ENCODE data around the gene LSAMP.
"Not testable (repeated sequence)": the region's sequence is repeated elsewhere in the genome, so short reads cannot be mapped to it uniquely, and the experiment has no call there.

LSAMP gene

DNA sequence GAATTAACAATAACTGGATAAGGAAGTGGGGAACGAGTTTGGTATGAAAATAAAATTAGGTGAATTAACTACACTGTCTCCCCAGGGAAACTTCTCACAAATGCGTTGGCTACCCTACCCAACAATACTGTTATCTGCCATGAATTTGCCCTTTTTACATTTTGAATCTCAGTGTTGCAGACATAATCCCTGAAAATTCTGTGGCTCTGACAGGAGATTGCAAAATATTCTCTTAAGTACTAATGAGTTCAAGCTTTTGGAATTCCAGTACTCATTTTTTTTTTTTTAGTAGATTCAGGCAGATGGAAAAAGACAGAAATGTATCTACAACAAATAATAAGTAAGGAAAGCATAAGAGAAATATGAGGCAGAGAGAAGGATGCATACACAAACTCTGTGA, 332.6 kb downstream of the LSAMP start:
- DNase-seq (ENCODE audit: low read depth, low spot score), result no peak

DNA sequence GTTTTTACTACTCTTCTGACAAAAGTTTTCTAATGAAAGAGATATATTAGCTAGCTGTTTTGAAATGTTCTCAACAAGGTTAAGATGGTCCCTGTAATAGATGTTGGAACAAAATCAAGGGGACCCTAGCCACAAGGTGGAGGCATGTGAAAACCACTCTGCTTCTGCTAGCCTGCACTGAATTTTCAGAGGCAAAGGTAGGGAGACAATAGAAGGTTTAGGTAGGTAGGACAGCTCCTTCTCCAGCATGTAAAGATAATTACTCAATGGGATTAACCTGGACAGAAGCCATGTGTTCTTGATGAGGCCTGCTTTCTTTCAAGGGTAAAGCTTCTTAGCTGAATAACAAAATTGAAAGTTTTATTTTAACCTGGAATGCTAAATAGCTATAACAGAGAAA, 333.5 kb downstream of the LSAMP start:
- no peak for DNase-seq (ENCODE audit: low read depth, low spot score)

DNA sequence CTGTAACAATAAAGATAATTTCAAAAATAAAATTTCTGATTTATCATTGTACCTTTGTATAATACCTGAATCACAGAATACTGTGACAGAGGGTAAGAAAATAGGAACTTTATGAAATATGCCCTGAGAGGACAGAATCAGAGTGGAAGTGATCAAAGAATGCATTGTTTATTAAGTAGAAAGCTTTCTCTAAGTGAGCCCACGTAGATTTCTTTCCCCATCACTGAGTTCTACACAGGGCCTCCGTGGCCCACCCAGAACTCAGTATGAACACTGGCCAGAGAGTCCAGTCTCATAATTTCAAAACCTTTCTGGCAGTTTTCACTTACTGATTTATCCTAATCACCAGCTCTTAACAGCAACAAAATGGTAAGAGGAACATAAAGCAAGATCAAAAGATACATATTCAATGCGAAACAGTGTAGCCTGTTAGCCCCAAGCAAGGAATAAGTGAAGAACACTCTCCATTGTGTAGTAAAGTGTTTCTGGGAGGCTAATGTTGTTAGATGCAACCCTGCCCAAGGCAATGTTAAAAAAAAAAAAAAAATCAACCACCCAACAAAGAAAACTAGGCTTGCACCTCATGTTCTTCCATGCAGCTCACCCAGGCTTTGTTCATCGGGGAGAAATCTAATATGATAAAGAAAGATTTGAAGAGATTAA, 341.3 kb downstream of the LSAMP start:
- no peak for DNase-seq (ENCODE audit: low read depth, low spot score)

DNA sequence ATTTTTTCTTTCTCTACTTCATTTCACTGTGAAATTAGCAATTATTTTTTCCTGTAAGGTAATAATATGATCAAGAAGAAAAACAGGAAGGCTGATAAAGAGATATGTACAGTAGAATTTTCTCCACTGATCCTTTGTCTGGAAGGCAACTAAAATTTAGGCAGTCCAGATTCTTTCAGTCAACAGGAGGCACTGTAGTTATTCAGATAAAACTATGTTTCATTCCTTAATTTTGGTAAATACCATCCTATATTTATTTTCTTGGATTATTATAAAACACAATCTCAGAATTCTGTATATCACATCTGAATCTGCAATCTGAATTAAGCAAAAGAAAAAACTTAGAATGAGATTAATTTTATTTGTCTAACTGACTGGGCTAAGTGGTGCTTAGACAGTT, 343.2 kb downstream of the LSAMP start:
- DNase-seq (ENCODE audit: low read depth, low spot score), result no peak

DNA sequence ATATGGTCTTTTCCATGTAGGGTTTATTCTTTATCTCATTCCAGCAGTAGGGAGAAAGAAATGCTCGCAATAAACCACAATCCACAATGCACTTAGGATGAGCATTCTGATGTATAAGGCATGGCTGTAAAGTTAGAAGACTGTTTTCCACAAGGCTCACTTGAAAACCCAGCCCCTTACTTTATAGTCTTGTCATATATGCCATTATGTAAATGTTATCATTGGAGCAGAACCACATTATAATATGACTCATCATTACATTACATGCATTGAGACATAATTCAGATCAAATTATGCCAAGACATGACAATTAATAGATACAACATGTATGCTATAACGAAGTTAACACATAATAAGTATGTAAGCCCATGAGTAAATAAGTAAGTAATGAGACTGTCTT, 348.1 kb downstream of the LSAMP start:
- DNase-seq (ENCODE audit: low read depth, low spot score), result no peak

DNA sequence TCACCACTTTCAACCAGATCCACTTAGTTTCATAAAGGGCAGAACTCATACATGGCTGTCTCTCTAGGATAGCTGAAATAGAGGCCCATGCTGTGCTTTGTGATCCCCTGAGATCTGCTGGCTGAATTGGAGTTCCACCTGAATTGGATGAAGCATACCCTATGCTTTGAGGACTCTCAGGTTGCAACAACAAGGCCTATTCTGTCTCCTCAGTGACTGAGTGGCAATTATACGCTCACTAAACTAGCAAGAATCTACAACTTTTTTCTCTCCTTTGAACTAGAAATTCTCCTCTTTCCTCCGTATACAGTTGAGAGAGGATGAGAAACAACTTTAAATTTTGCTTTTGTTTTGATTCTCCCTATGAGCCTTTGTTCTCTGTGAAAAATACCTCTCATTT, 348.7 kb downstream of the LSAMP start:
- no peak for DNase-seq (ENCODE audit: low read depth, low spot score)

DNA sequence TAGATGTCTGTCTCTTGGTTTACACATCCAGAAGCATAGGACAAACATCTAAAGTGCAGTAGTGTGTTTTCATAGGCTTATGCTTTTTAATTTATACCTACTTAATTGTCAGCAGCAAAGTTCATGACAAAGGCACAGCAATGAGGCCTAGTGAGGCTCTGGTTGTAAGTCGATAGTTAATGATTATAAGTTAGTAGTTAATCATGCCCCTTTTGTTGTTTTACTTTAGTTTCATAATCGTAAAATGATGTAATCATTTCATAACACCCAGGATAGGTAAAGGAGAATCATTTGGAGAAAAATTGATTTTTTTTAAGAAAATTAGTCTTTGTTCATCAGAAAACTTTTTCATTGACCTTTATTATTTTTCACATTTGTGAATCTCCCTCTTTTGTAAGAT, 351.9 kb downstream of the LSAMP start:
- DNase-seq (ENCODE audit: low read depth, low spot score), result no peak

DNA sequence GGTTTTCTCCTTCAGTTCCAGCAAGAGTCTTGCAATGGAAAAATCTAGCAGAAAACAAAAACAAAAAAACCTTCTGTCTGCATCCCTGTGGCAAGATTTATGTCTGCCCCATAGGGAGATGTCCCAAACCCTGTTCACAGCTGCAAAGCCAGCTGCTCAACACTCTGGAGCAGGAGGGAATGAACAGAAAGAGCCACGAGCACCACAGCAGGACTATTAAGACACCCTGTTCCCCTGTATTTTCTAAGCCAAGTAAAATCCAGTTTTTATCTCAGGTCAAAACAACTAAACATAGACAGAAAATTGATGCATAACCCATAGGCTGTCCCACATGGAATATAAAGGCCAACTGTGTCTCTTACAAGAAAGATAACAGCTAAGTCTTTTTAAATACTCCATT, 357.9 kb downstream of the LSAMP start:
- no peak for DNase-seq (ENCODE audit: low read depth, low spot score)

DNA sequence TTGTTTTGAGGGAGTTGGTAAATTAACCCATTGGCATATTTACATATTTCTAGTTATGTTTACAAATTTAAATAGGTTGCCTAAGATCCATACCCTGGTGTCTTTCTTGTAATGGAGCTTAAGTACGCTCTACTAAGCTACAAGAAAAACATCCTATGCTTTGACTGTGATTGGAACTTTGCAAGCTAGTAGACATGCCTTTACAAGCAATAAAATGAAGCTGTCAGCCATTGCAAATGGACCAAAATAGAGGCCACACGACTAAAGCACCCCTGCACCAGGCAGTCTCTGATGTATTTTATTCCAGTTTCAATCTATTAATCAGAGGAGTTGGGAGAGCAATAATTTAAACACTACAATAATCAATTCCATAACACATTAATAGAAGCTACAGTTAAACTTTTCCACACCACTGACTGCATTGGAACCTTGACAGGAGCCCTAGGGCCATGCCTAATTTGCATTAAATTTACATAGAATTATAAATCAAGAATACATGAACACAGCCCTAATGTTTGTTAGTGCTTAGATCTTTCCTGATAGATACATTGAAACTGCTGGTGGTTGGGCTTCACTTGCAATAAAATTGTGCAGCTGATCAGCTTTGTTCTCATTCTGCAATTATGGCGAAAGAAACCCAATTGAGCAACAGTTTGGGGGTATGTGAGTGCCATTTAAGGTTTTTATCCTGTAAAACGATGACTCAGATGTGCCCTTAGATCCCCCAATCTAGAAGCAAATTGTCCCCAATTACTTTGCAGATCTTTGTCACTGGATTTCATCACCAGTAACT, 360.1 kb downstream of the LSAMP start:
- no peak for DNase-seq (ENCODE audit: low read depth, low spot score)

DNA sequence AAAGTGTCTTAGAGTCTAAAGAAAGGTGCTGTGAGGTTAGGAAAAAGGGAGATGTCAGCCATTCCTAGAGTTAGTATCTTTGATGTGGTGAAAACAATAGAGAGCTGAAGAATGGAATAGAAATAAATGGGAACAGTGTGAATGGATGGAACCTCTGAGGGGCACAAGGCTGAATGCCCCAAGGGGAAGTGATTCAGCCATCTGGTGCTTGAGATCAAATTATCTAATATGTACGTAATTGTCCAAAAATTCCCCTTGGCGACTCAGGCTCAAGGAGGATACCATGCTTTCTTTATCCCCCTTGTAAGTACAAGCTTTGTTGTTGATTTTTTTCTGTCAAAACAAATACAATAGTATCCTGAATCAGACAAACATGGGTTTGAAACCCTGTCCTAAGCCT, 361.6 kb downstream of the LSAMP start:
- no peak for DNase-seq (ENCODE audit: low read depth, low spot score)

DNA sequence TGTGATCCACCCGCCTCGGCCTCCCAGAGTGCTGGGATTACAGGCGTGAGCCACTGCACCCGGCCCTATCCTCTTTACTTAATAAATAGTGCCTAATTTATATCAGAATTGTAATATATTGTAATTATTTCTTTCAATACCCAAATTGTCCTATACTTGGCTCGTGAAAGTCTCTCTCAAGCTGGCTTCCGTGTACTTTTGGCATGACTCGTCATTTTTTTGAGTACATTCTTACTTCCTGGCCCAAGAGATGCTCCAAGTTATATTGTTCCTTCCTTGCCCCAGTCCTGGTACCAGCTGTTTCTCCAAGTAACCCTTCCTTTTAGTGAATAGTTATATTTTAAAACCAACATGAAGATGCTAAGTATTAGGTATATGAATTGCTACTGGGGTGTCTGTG, 366.7 kb downstream of the LSAMP start:
- DNase-seq (ENCODE audit: low read depth, low spot score), result no peak

DNA sequence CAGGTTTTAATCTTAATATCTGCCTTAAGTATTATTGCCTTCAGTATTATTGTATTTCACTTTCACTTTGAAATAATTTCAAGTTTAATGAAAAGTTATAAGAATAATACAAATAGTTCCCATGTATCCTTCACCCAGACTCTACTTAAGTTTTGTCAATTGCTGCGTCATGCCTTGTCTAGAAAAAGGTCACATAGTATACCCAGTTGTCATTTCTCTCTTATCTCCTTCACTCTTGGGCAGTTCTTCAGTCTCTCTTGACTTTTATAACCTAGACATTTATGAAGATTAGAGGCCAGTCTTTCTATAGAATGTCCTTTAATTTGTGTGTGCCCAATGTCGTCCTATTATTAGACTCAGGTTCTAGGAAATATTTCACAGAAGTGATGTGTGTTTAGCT, 367.7 kb downstream of the LSAMP start:
- no peak for DNase-seq (ENCODE audit: low read depth, low spot score)

DNA sequence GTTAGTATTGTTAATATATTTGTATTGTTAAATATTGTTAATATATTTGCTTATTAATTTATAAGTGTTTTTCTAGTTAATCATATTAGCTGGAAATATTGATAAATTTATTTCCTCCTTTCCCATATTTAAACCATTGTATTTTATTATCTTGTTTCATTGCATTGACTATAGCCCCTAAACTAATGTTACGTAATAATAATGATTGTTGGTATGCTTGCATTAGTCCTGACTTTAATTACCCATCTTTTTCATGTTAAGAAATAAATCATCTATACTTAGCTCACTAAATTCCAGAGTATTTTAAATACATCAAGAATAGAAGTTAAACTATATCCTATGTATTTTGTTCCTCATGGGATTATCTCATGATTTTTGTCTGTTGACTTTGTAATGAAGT, 368.2 kb downstream of the LSAMP start:
- no peak for DNase-seq (ENCODE audit: low read depth, low spot score)

DNA sequence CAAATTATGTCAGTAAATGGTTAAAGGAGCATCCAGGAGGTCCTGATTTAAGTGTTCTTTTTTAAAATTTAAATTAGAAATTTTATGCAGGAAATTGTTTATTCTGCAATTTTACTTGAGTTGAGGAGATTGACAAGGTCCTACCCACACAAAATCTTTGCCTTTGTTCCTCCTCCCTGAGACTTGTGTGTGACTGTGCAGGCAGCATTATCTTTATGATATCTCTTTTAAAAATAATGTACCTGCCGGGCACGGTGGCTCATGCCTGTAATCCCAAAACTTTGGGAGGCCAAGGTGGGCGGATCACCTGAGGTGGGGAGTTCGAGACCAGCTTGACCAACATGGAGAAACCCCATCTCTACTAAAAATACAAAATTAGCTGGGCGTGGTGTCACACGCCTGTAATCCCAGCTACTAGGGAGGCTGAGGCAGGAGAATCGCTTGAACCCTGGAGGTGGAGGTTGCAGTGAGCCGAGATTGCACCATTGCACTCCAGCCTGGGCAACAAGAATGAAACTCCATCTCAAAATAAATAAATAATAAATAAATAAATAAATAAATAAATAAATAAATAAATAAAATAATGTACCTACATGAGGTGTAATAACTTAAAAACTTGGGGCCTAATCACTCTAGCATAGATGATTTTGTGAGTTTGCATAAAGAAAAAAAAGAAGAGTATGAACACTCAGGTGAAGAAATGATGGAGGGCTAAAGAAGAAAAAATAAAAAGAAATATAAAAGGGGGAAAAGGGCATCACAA, 374.6 kb downstream of the LSAMP start:
- DNase-seq (ENCODE audit: low read depth, low spot score), result not testable (repeated sequence)

DNA sequence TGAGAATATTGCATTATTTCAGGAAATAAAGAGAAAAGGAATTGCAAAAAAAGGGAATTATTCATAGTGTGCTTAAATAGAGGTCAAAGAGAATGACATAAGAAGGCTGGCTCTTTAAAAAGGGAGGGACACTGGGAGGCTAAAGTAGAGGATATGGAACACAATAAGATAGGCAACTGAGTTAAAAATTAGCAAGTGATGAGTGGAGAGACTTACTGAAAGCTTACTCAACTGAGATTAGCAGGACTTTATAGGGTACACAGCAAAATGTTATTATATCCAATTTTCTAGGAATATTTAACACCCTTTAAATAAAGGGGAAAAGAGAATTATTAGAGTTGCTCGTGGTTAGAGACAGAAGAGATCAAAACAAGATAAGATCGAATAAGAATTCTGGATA, 375.2 kb downstream of the LSAMP start:
- no peak for DNase-seq (ENCODE audit: low read depth, low spot score)

DNA sequence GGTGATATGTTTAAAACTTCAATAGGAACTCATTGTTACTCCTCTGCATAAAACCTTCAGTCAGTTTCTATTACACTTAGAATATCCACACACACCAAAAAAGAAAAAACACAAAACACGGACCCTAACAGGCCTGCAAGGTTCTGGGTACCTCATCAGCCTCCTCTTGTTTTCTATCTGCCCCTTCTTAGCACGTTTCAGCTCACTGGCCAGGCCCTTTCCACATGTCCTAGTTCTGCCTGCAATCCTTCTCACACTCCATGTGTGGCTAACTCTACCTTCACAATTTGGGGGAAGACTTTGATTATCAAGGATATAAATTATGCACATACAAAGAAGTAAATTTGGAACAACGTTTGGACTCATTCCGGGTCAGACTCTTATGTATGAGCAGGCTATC, 376.3 kb downstream of the LSAMP start:
- no peak for DNase-seq (ENCODE audit: low read depth, low spot score)

DNA sequence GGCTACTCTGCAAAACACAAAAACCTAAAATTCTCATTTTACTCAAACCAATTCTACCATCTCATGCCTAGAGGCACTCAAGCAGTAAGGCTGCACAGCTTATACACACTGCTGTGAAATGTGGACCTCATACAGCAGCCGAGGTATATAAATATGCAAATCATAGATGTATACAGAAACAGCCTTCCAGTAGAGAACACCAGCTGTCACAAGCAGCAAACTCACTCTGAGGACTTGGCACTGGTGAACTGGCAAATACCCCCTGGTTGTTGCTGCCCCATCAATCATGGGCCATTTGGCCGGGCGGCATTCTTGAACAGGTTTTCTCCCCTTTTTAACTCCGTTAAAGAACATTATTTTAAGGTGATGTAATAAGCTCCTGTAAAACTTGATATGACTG, 378.0 kb downstream of the LSAMP start:
- DNase-seq (ENCODE audit: low read depth, low spot score), result no peak

DNA sequence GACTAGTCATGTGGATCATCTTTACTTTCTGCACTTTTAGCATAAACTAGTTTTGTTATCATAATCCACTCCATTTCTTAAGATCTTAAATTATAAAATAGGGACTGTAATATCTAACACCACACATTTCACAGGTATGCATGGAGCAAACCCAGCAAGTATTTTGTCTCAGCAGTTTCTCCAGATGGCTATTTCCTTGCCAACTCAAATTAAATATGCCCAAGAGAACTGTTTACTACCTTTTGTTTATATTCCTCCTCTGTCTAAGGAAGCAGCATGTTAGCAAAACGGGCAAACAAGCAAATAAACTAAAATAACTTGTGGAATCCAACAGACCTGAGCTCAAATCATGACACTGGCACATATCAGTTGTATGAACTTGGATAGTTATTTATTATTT, 379.8 kb downstream of the LSAMP start:
- no peak for DNase-seq (ENCODE audit: low read depth, low spot score)

DNA sequence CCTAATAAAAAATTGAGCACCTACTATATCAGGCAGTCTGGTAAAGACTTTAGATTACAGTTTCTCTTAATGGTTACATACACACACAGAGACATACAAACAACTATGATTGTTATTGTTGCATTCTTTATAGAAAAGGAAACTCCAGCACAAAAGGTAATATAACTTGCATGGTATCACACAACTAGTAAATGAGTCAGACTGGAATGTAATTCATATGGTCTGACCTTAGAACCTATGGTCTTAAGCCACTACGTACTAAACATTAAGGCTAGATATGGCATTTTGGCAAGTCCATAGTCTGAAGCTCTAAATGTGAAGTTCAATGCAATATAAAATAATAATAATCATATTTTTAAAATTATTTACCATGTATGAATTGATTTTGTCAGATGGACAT, 380.6 kb downstream of the LSAMP start:
- DNase-seq (ENCODE audit: low read depth, low spot score), result no peak

DNA sequence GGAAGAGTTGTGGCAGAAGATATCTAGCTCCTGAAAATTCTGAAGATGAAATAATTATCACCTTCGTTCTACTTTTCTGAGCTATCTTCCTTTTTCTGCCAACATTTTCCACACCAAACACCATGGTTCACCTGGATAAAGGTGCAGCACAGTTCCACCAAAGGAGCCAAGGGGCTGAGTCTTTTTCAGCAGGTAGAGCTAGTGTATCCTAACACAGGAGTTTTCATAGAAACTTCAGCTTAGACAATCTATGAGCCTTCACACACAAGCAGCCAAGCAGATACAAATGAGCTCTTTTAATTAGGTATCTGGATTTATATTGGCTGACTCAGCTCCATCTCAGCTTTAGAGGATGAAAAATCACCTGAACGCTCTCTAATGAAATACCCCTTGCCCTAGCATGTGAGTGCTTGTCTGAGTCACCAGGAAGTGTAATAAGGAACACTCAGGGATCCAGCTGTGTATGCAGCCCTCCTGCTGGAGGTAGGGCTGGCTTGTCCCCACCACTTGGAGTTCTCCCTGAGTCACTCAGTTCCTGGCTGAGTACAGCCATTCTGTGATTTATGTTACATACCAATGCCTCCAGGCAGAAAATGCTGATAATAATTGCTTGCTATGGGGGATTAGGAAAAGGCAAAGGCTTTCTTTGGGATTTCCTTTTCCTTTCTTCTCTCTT, 385.7 kb downstream of the LSAMP start:
- DNase-seq (ENCODE audit: low read depth, low spot score), result peak; percentile 60

DNA sequence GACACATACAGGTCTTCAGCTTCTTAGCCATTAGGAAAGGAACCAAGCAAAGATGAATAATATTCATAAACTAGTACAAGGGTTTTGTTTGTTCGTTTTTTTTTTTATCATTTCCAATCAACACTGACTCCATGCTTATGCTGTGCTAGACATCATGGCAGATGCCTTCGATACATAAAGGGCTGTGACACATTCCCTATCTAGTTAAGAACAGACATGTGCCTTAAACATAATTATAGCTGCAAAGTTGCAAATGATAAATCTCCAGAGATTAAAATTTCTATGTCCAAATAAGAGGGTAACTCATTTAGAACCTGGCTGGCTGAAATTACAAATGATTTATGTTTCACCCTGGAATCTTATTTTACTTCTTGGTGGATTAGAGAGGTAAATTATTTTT, 386.4 kb downstream of the LSAMP start:
- no peak for DNase-seq (ENCODE audit: low read depth, low spot score)

DNA sequence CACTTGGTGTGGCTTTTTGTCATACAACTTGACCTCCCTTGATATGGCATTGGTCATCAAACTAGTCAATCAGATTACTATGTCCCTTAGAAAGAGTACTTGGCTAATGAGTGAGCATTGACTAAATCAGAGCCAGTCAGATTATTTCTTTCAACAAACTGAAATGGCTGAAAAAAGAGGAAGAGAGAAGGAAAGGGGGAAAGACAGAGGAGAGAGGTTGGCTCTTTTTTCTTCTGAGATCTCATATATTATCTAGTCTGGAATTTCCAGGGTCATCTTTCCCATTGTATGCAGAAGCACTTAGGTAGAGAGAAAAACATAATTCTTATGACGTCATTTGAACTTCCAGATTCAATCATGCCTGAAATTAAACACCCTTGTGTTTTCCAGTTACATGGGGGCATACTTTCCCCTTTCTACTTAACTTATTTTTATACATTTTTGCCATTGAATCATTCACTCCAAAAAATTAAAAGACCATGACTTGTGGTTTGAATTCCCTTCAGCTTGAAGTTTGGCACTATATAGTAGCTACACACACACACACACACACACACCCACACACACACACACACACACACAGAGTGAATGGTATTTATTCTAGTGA, 387.8 kb downstream of the LSAMP start:
- DNase-seq (ENCODE audit: low read depth, low spot score), result no peak

All from brain pericyte (primary cell).